NCI-H524 (cell line): ENCODE measurements around the gene CDC25B.
A peak's percentile ranks its signal among the peaks of the same experiment; 100 is the strongest.

Experiments used
- DNase-seq, 2 experiments: peaks; one replicate each; lab custom pipeline; 2025; lab: John Stamatoyannopoulos, UW

Gene CDC25B

GRCh38 chr20:3764659-3765058, 31.5 kb upstream of the CDC25B start:
- no peak for DNase-seq

DNA sequence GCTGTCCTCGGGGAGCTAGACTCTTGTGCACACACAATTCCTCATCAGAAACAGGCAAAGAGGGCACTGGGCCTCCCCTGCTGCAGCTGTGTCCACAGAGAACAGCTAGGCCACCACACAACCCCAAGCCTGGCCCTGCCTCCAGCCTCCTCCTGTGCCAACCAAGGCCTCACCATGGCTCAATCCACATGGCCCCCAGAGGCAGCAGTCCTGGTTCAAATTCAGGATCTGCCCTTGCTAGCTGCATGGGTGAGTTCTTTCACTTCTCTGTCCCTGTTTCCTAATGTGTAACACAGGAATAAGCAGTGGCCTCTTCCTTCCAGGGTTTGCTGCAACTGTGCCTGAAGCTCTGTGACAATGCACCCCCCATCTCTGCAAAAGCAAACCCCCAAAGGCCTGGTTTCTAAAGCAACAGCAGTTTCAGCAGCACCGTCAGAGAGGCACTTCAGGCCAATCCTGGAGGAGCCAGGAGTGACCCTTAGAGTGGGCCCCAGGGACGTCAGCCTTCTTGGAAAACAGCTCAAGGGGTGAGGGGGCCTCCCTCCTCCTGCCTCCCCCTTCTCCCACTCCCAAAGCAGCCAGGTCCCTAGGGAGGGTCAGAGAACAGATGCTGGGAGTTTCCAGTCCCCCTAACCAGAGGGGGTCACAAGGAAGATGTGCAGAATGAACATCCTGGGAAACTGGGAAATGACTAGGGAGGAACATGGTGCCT, 30.8 kb upstream of the CDC25B start:
- DNase-seq: peak in 1 of 2 experiments; percentile 75

DNA sequence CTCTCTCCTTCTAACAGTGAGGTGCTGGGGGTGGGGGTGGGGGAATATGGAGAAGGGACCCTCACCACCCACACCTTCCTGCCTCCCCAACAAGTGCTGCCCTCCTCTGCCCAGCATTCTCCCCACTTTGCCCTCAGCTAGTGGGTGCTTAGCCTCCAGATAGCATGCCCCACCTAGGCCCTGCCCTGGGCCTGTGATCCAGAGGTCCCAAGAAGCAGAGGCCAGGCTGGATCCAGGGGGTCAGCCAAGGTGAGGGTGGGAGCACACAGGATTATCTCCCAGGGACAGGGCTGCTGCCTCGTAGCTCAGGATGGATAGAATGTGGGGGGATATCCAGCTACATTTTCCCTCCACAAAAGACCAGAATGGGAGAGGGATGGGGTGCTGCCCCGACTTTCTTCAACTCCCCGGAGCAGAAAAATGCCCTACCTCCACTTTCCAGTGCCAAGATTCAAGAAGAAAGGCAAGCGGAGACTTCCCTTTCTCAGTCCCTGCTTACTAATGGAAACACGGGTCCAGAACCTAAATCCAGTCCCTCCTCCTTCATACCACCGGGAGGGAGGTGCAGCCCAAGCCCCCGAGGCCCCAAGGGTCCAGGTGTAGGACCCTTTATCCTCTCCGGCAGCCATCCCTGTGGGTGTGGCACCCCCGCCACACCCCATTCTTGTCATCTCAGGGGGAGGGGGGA, 29.5 kb upstream of the CDC25B start:
- peak in 1 of 2 experiments; percentile 40 for DNase-seq

GRCh38 chr20:3767110-3767426, 29.0 kb upstream of the CDC25B start:
- DNase-seq: no peak

DNA sequence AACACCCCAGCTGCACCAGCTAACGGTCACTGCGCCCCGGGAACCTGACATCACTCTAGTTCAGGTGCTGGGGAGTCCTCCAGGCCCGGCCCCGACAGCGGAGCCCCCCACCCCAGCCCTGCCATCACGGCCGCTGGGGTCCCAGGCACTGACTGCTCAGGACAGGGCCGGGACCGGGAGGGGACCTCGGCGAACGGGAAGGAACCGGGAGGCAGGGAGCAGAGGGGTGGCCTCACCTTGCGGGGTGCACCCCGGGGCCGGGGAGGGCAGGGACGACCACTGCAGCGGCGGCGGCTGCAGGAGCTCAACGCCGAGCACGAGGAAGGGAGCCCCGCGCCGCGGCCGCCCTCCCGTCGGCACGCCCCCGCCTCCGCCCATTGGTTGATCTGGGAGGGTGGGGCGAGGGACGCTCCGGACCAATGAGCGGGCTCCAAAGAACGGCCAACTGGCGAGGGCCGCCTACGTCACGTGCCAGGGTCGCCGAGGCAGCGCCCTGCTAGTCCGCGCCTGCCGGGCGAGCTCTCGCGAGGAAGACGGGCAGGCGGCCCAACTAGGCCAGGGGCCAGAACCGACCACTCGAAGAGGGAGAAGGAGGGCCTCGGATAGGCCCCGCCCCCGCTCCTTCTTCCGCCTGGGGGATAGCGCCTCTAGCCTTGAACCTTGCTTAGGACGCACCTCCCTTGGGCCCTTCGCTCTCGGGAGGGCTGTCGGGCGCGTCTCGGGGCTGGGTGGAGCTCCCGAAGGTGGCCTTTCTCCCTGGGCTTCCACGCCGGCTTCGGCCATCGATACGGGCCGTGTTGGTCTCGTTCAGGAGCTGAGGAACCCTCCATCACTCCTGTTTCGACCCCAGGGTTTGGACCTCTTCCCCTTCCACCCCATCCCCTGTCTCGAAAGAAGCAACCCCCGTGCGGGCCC, 28.4 kb upstream of the CDC25B start, which contains the start of gene ADISSP:
TSS of gene ADISSP (minus strand) at position 327 of the 915 bp plus-strand sequence. CDS start 7,653 bp downstream, outside the sequence.
- peak; percentile 97 to 99 for DNase-seq

GRCh38 chr20:3768342-3769130, 27.6 kb upstream of the CDC25B start:
- peak; percentile 72 to 88 for DNase-seq

- no peak for DNase-seq
Observed at GRCh38 chr20:3771552-3772058, 24.5 kb upstream of the CDC25B start.

- no peak for DNase-seq
Observed at GRCh38 chr20:3775457-3776108, 20.5 kb upstream of the CDC25B start.

- no peak for DNase-seq
Observed at GRCh38 chr20:3777381-3777715, 18.8 kb upstream of the CDC25B start.

DNA sequence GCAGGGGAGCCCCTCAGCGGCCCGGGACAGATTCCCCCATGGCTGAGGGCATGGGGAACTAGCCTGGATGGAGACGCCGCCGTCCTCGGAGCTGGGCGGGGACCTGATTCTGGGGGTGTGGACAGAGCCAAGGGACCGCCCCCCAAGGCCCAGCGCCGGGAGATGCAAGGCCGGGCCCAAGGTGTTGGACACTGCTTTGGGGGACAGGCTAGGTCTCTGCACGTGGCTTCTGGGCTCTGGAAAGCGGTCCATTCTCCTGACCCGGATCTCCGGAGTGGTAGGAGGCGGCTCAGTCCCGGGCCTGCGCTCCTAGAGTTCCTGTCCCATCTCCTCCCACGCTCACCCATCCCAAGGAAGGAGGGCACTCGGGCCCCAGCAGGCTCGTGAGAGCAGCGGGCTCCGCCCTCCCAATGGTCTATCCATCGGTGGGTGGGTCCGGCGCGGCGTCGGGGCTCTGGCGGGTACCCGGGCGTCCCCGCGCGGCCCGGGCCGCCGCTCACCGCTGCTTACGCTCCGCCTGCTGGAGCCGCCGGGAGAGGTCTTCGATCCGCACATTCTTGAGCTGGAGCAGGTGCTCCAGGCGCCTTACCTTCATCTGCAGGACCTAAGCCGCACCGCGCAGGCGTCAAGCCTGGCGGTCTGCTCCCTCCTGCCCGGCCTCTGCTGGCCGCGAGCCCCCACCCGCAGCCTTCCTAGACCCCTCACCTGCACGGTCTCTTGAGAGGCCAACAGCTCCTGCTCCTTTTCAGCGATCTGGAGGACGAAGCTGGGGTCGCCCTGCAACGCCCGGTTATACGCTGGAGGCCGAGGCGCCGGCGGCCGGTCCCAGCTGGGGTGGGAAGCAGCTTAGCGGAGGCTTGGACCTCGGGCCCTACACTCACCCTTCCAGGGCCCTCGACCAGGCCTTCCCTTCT, 18.1 kb upstream of the CDC25B start:
- DNase-seq: peak; percentile 31 to 47

- no peak for DNase-seq
Observed at GRCh38 chr20:3778976-3779375, 17.1 kb upstream of the CDC25B start.

DNA sequence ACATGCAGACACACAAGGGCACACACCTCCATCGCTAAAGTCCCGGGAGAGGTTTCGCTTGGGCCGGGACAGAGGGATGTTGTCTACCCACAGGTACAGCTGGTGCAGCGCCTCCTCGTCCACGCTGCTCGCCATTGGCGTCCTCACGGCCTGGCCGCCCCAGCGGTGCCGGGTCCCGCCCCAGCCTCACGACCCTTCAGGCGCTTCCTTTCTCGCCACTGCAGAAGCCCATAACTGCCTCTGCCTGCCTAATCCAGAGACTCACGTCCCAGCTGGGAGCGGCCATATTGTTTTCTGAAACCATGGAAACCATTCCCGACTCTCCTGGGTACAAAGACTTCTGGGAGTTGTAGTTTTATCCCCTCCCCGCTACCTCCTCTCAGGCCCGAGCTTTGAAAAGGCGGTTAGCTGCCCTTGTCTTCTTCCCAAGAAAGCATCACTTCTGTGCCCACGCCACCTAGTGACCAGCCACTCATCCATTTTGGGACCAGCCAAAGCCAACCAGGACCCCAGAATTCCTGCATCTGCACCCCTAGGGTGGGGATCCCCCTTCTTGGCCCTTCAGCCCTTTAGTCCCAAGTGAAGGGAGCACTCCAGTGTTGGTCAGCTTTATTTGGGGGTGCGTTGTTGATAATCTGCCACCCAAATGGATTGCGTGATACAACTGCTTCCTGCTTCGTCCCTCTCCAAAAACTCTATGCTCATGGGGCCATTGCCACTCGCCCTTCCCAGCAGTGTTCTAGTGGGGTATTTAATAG, 14.8 kb upstream of the CDC25B start, which contains the start of gene SPEF1:
TSS of gene SPEF1 (minus strand) at position 296 of the 758 bp plus-strand sequence. CDS start at position 135, 161 bp downstream.
- peak; percentile 98 for DNase-seq

DNA sequence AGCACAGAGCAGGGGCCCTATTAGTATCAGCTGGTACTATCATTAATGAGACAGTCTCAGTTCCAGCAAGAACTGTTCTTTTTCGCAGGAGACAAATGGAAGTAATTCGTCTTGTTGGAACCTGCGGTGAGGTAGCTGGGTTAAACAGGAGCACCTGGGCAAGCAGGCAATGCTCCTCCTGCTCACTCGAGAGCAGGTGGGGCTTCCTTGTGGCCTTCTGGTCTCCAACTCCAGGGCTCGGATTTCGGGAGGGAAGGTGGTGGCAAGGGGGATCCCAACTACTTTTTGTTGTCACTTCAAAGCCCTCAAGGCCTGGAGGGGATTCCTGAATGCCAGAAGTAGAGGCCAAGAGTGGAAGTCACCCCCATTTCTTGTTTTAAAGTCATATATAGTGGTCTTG, 13.5 kb upstream of the CDC25B start:
- no peak for DNase-seq

GRCh38 chr20:3783068-3783489, 13.0 kb upstream of the CDC25B start:
- no peak for DNase-seq

- no peak for DNase-seq
Observed at GRCh38 chr20:3783511-3784195, 12.5 kb upstream of the CDC25B start.

DNA sequence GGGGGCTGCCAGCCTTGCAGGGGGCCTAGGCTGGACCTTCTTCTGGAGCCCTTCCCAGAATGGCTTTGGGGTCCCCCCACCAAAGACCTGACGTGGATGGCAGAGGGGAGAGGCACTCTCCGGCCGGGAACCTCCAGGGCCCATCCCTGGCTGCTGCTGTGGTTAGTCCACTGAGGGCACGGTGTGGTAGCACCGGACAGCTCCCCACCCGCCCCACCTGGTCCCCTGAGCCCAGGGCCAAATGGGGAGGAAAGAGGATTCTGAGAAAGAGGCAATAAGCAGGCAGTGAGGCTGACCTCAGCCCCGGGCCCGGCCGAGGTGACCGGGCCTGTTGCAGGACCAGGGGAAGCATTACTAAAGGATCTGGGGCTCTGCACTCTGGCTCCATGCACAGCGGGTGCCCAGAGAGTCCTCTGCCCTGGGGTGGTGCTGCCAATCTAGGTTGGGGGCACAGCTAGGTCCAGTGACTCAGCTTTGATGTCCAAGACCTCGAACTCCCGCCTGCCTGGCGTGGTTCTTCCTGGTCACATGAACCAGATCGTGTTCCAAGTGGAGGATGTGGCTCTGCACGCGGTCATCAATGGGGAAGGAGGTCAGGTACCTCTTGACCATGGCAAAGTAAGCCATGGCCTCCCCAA, 11.8 kb upstream of the CDC25B start:
- DNase-seq: no peak

GRCh38 chr20:3784863-3785239, 11.3 kb upstream of the CDC25B start:
- DNase-seq: no peak
